Fibroblast of gingiva (primary cell): ENCODE results near the gene ALG1L2.
"Not testable (repeated sequence)": the region's sequence is repeated elsewhere in the genome, so short reads cannot be mapped to it uniquely, and the experiment has no call there.

Experiments used
- DNase-seq: peaks from one replicate; pipeline ENCODE4 v3.0.0-alpha.2; 2011; ENCODE audit warnings: low read depth

The ALG1L2 gene

GRCh38 chr3:130094491-130094941 lies 12.9 kb downstream of the ALG1L2 start:
- not testable (repeated sequence) for DNase-seq

GRCh38 chr3:130095858-130096257 lies 14.2 kb downstream of the ALG1L2 start:
- DNase-seq = peak; percentile 45

GRCh38 chr3:130097096-130097495 lies 15.5 kb downstream of the ALG1L2 start:
- DNase-seq = not testable (repeated sequence)

- DNase-seq = not testable (repeated sequence)
Measured at GRCh38 chr3:130097690-130098638, 16.3 kb downstream of the ALG1L2 start.

- not testable (repeated sequence) for DNase-seq
Measured at GRCh38 chr3:130098639-130099385, 17.2 kb downstream of the ALG1L2 start.

GRCh38 chr3:130102545-130102944 lies 20.9 kb downstream of the ALG1L2 start:
- not testable (repeated sequence) for DNase-seq

- not testable (repeated sequence) for DNase-seq
Measured at GRCh38 chr3:130104191-130104590, 22.6 kb downstream of the ALG1L2 start.

GRCh38 chr3:130107333-130107995 lies 25.8 kb downstream of the ALG1L2 start:
- not testable (repeated sequence) for DNase-seq

- DNase-seq = not testable (repeated sequence)
Measured at GRCh38 chr3:130108836-130109585, 27.4 kb downstream of the ALG1L2 start.

GRCh38 chr3:130110386-130111169 lies 28.9 kb downstream of the ALG1L2 start:
- peak; percentile 71 for DNase-seq

- peak; percentile 99 for DNase-seq
Measured at GRCh38 chr3:130111185-130111864, 29.7 kb downstream of the ALG1L2 start.

- peak; percentile 96 for DNase-seq
Measured at GRCh38 chr3:130111865-130112747, 30.5 kb downstream of the ALG1L2 start.

GRCh38 chr3:130112748-130113073 lies 31.1 kb downstream of the ALG1L2 start:
- not testable (repeated sequence) for DNase-seq

- DNase-seq = not testable (repeated sequence)
Measured at GRCh38 chr3:130115400-130115799, 33.8 kb downstream of the ALG1L2 start.

GRCh38 chr3:130117933-130118332 lies 36.3 kb downstream of the ALG1L2 start:
- no peak for DNase-seq

- DNase-seq = peak; percentile 33
Measured at GRCh38 chr3:130119824-130120223, 38.2 kb downstream of the ALG1L2 start.

GRCh38 chr3:130120291-130120690 lies 38.7 kb downstream of the ALG1L2 start:
- DNase-seq = not testable (repeated sequence)

- DNase-seq = not testable (repeated sequence)
Measured at GRCh38 chr3:130122891-130123775, 41.5 kb downstream of the ALG1L2 start.
